ENCODE measurements around the gene ARMCX2. TPM values are rescaled to one million over a fixed set of nuclear protein-coding genes. Genes with fewer than 3 reads are reported as not detected.
"Not testable (repeated sequence)": the region's sequence is repeated elsewhere in the genome, so short reads cannot be mapped to it uniquely, and the experiment has no call there.

Gene ARMCX2
- total and polyA plus RNA-seq, 5 donors = 27.7 to 54.6 (median 50.0) TPM

DNA sequence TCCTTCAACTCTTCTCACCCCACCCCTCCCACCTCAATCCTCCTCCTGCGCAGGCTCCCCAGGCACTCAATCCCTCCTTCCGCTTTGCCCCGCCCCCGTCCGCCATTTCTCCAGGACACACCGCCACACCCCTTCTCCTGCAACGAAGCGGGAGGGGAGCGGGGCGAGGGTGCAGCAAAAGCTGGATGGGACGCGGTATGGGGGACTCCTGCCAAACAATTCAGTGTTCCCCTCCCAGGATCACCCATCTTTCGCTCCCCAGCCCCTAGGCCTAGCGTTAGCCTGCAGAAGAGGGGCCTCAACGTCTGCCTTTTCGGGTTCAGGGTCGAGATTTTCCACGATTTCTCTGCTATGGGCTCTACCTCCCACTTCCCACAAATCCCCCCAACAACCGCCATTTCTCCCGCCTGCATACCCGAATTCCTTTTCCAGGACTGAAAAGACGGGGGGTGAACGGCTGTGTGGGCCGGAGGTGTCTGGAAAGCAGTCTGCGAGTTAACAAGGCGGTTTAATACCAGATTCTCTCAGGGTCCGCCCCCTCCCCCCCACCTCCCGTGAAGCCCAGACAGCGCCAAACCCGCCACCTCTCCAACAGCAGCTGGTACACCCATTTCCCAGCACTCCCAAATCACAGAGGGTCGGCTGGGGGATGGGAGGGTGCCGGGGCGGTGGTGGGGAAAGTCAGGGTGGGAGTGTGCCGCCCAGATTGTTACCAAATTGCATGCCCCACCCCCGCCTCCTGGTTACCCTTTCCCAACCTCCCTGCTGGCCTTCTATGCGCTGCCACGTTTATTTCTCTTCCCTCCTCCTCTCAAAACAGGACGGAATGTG, 774 bp downstream of the ARMCX2 start:
- no peak overlapping the region for H3K27ac ChIP-seq (ENCODE audit: low read length)
- H3K4me3 ChIP-seq (ENCODE audit: low read length) = peak overlapping the region; percentile 89
- no peaks in the 10 kb centered on the region for H3K27me3 ChIP-seq (ENCODE audit: control insufficient read depth, insufficient read depth)

DNA sequence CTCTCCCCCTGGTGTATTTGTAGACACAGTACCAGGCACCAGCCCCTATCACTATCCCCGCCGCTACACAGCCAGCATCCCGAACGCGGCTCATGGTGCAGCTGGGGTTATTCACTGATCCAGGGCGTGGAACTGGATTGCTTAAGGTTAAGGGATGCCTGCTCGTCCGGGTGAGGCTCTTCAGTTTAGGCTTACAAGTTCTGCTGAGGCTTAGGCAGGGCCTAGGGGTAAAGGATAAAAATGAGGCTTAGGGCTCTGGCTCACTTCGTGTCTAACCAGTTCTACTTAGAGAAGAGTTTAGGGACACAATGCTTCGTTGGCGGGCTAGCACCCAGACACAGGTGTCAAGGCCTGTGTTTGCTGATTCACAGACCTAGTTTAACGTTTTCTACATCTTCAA, 2.2 kb downstream of the ARMCX2 start:
- 92% methylated on average over 12 of the region's 12 CpGs for WGBS
- Histone ChIP-seq H3K4me3 (ENCODE audit: low read length) (no peak overlapping the region), H3K9me3 (ENCODE audit: control insufficient read depth, low read length) (no peaks in the 10 kb centered on the region), H3K27ac (ENCODE audit: low read length) (no peak overlapping the region), H3K4me1 (ENCODE audit: control insufficient read depth, insufficient read depth, low read length) (peaks cover 2% of the 10 kb centered on the region), H3K27me3 (ENCODE audit: control insufficient read depth, insufficient read depth) (no peaks in the 10 kb centered on the region)
- DNase-seq = no peak
- no peak for ATAC-seq
- intact Hi-C loops (cut with DNase I) = no loop called here

More for the DNA sequence above, 774 bp downstream of the ARMCX2 start:
- intact Hi-C loops (cut with DNase I) = no loop called here
- Histone ChIP-seq H3K4me1 (ENCODE audit: control insufficient read depth, insufficient read depth, low read length) (peaks cover 2% of the 10 kb centered on the region), H3K9me3 (ENCODE audit: control insufficient read depth, low read length) (no peaks in the 10 kb centered on the region)
- WGBS = under 1% methylated on average over 38 of the region's 38 CpGs
- ATAC-seq (peak; percentile 90 to 92), DNase-seq (peak; percentile 79 to 92 (median 90))

DNA sequence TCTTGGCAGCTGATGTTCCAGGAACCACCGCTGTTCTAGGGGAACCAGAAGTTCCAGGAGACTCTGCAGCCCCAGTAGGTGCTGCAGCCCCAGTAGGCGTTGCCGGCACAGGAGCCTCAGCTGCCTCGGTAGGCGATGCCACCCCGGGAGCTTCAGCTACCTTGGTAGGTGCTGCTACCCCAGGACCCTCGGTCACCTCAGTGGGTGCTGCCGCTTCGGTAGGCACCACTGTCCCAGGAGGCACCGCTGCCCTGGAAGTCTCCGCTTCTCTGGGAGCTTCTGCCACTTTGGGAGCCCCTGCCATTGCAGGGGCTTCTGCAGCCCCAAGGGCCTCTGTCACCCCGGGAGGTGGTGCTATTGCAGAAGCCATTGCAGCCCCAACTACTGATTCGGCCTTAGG, 2.8 kb downstream of the ARMCX2 start:
- intact Hi-C loops (cut with DNase I) = no loop called here
- Histone ChIP-seq H3K27ac (ENCODE audit: low read length) (no peak overlapping the region), H3K4me3 (ENCODE audit: low read length) (no peak overlapping the region), H3K27me3 (ENCODE audit: control insufficient read depth, insufficient read depth) (no peaks in the 10 kb centered on the region), H3K9me3 (ENCODE audit: control insufficient read depth, low read length) (no peaks in the 10 kb centered on the region), H3K4me1 (ENCODE audit: control insufficient read depth, insufficient read depth, low read length) (peaks cover 2% of the 10 kb centered on the region)
- ATAC-seq (no peak), DNase-seq (peak in 1 of 3 donors; percentile 18)
- WGBS = 89% methylated on average over 13 of the region's 13 CpGs

- H3K4me3 ChIP-seq (ENCODE audit: low read length) = no peak overlapping the region
- no peak for ATAC-seq
- DNase-seq = no peak
- intact Hi-C loops (cut with DNase I) = no loop called here
- no peaks in the 10 kb centered on the region for H3K27me3 ChIP-seq (ENCODE audit: control insufficient read depth, insufficient read depth)
- peaks cover 2% of the 10 kb centered on the region for H3K4me1 ChIP-seq (ENCODE audit: control insufficient read depth, insufficient read depth, low read length)
- WGBS = 66% methylated on average over 3 of the region's 3 CpGs
- no peaks in the 10 kb centered on the region for H3K9me3 ChIP-seq (ENCODE audit: control insufficient read depth, low read length)
- no peak overlapping the region for H3K27ac ChIP-seq (ENCODE audit: low read length)
Observed at GRCh38 chrX:101655534-101655933, 4.1 kb downstream of the ARMCX2 start.

DNA sequence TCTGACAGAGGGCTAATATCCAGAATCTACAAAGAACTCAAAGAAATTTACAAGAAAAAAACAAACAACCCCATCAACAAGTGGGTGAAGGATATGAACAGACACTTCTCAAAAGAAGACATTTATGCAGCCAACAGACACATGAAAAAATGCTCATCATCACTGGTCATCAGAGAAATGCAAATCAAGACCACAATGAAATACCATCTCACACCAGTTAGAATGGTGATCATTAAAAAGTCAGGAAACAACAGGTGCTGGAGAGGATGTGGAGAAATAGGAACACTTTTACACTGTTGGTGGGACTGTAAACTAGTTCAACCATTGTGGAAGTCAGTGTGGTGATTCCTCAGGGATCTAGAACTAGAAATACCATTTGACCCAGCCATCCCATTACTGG, 11.9 kb downstream of the ARMCX2 start:
- H3K4me1 ChIP-seq (ENCODE audit: control insufficient read depth, insufficient read depth, low read length); H3K27ac ChIP-seq (ENCODE audit: low read length); H3K27me3 ChIP-seq (ENCODE audit: control insufficient read depth, insufficient read depth); ATAC-seq; H3K4me3 ChIP-seq (ENCODE audit: low read length); intact Hi-C loops (cut with DNase I); DNase-seq; H3K9me3 ChIP-seq (ENCODE audit: control insufficient read depth, low read length): not testable (repeated sequence)

DNA sequence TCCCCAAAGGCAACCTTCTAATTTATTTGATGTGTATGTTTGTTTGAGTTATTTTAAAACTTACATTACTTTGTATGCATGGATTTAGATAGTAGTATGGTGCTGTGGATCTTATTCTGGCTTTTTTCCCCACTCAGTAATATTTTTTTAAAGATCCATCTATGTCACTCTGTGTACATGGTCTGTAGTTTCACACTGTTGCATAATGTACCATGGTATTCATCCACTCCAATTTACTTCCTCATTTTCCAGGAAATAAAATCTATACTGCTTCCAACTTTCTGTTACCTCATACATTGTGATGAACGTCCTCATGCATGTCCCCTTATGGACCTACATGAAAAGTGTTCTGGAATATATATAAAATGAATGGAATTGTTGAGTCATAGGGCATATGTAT, 17.6 kb downstream of the ARMCX2 start:
- ATAC-seq = no peak
- no peak overlapping the region for H3K4me3 ChIP-seq (ENCODE audit: low read length)
- H3K27ac ChIP-seq (ENCODE audit: low read length) = no peak overlapping the region
- no peaks in the 10 kb centered on the region for H3K4me1 ChIP-seq (ENCODE audit: control insufficient read depth, insufficient read depth, low read length)
- H3K9me3 ChIP-seq (ENCODE audit: control insufficient read depth, low read length) = no peaks in the 10 kb centered on the region
- intact Hi-C loops (cut with DNase I) = no loop called here
- 54% methylated on average over 1 of the region's 1 CpG for WGBS
- DNase-seq = no peak
- H3K27me3 ChIP-seq (ENCODE audit: control insufficient read depth, insufficient read depth) = no peaks in the 10 kb centered on the region

GRCh38 chrX:101639583-101639982, 20.1 kb downstream of the ARMCX2 start:
- no peak for DNase-seq
- Histone ChIP-seq H3K9me3 (ENCODE audit: control insufficient read depth, low read length) (no peaks in the 10 kb centered on the region), H3K27ac (ENCODE audit: low read length) (no peak overlapping the region), H3K4me1 (ENCODE audit: control insufficient read depth, insufficient read depth, low read length) (no peaks in the 10 kb centered on the region), H3K27me3 (ENCODE audit: control insufficient read depth, insufficient read depth) (no peaks in the 10 kb centered on the region), H3K4me3 (ENCODE audit: low read length) (no peak overlapping the region)
- intact Hi-C loops (cut with DNase I) = no loop called here
- no peak for ATAC-seq

DNA sequence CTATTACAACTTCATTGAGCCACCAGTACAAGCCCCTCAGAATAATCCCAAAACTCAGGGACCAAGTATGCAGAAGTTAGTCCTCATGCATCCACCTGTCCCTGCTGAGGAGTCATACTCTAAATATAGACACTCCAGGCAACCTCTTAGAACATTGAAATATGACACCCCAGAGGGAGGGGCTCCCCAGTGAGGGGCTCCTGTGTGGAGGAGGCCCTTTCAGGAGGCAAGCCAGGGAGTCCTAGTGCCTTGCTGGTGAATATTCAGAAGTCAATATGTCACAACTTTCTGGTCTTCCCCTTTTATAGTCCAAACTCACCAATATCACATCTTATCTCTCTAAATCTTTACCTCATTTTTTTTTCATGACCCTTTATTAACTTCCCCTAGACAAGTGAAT, 40.3 kb downstream of the ARMCX2 start:
- intact Hi-C loops (cut with DNase I) = no loop called here
- no peak overlapping the region for H3K27ac ChIP-seq (ENCODE audit: low read length)

DNA sequence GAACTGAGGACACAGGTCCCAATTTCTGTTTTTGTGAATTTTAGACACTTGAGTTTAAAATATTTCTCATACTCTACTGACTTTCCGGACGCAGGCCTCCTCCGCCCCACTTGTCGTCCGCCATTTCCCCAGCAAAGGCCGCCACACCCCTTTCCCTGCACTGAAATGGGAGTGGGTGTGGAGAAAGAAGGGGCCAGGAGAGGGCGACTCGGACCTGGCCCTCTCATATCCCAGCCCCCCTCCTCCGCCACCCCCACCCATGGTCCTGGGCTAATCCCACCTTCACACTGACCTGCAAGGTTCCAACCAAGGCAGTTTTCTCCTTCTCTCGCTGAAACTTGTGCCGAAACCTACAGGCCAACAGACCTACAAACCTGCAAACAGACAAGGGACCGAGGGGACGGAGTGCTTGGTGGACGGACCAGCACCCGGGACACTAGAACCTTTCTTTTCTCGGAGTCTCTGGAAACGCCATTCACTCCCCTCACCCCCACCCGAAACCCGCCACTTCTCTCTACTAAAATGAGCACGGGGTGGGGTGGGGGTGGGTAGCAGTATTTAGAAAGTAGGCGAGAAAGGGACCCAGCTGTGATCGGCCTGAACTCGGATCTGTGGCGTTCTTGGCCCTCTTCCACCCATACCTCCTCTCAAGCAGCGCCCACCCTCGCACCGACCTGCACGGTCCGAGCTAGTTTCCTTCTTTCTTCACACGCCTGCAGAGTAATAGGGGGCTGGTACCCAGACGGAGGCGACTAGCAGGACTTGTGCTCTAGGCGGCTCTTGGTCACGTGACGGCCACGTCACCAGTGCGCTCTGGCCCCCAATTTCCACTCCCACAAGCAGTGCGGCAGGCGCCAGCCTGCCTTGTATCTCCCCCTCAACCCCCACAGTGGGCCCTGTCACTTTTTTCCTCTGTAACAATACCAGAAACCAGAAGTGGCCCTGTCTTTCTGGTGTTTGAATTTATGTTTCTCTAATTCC, 42.1 kb downstream of the ARMCX2 start, which contains the start of gene ARMCX6:
Gene ARMCX6 (minus strand): TSS at position 790 of the 981 bp plus-strand sequence. CDS start 1,380 bp downstream, outside the sequence.
- Histone ChIP-seq H3K4me3 (ENCODE audit: low read length) (peak within 1 kb of the TSS; percentile 95), H3K4me1 (ENCODE audit: control insufficient read depth, insufficient read depth, low read length) (peaks cover 6% of the 10 kb centered on the region), H3K27me3 (ENCODE audit: control insufficient read depth, insufficient read depth) (no peaks in the 10 kb centered on the region), H3K9me3 (ENCODE audit: control insufficient read depth, low read length) (no peaks in the 10 kb centered on the region), H3K27ac (ENCODE audit: low read length) (peak within 1 kb of the TSS; percentile 86)
- peak; percentile 83 to 94 (median 91) for DNase-seq
- under 1% methylated on average over 39 of the region's 39 CpGs for WGBS
- ATAC-seq = peak; percentile 94 to 95
- intact Hi-C loops (cut with DNase I) = no loop called here

More for the DNA sequence above, 40.3 kb downstream of the ARMCX2 start:
- H3K27me3 ChIP-seq (ENCODE audit: control insufficient read depth, insufficient read depth) = no peaks in the 10 kb centered on the region
- no peaks in the 10 kb centered on the region for H3K9me3 ChIP-seq (ENCODE audit: control insufficient read depth, low read length)
- ATAC-seq (no peak), DNase-seq (no peak)
- H3K4me3 ChIP-seq (ENCODE audit: low read length) = no peak overlapping the region
- H3K4me1 ChIP-seq (ENCODE audit: control insufficient read depth, insufficient read depth, low read length) = peaks cover 6% of the 10 kb centered on the region

DNA sequence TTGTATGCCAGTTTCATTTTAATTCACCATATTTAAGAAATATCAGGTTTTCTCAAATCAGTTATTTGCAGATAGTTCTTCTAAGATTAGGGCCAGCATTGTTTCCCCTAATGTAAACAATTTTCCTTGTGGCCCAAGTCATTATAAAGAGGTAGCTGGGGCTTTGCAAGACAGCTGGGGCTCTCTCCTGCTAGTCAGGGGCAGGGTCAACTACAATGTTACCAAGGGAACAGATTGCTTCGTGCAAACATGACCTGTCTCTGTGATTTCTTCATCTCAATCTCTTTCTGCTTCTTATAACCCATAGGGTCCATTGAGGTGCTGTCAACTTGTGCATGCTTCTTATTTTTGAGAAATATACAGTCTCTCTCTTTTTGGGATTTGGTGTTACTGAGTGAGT, 53.9 kb downstream of the ARMCX2 start:
- intact Hi-C loops (cut with DNase I) = no loop called here
- no peak for DNase-seq
- WGBS = 22% methylated on average over 1 of the region's 1 CpG

More for the DNA sequence above, 53.9 kb downstream of the ARMCX2 start:
- no peak overlapping the region for H3K27ac ChIP-seq (ENCODE audit: low read length)
- no peaks in the 10 kb centered on the region for H3K4me1 ChIP-seq (ENCODE audit: control insufficient read depth, insufficient read depth, low read length)
- H3K27me3 ChIP-seq (ENCODE audit: control insufficient read depth, insufficient read depth) = no peaks in the 10 kb centered on the region
- ATAC-seq = no peak
- no peak overlapping the region for H3K4me3 ChIP-seq (ENCODE audit: low read length)
- H3K9me3 ChIP-seq (ENCODE audit: control insufficient read depth, low read length) = no peaks in the 10 kb centered on the region

All from right cardiac atrium (tissue), 5 donors.